Esophagus muscularis mucosa (tissue), 4 donors: ENCODE measurements around the gene VTN. TPM values are rescaled to one million over a fixed set of nuclear protein-coding genes. Genes with fewer than 3 reads are reported as not detected.

Source experiments
- DNase-seq: peaks from one replicate; pipeline ENCODE4 v3.0.0-alpha.2; 2017; ENCODE audit errors: extremely low spot score
- H3K27ac ChIP-seq, 4 donors: fragments of 200-600 bp; sonication (generic); replicated peaks in 1 of 4; 1 replicate in 3 of 4; 2 replicates in 1 of 4; pipeline ENCODE4 v1.5.1; 2016 to 2019; ENCODE audit warnings: mild to moderate bottlenecking in 1 of 4
- H3K27me3 ChIP-seq, 4 donors: fragments of 200-600 bp; sonication (generic); one replicate each; pipeline versions ENCODE4 v1.5.1 to v1.6.0; 2016 to 2019
- H3K36me3 ChIP-seq, 4 donors: fragments of 200-600 bp; sonication (generic); one replicate each; pipeline ENCODE4 v1.5.1; 2016 to 2019
- H3K4me1 ChIP-seq, 4 donors: fragments of 200-600 bp; sonication (generic); one replicate each; pipeline ENCODE4 v1.5.1; 2016 to 2019
- H3K4me3 ChIP-seq, 4 donors: fragments of 200-600 bp; sonication (generic); 1 replicate in 2 of 4; 2 replicates in 2 of 4; pipeline ENCODE4 v1.5.1; 2016 to 2019; ENCODE audit warnings: mild to moderate bottlenecking in 4 of 4, moderate library complexity in 1 of 4
- H3K9me3 ChIP-seq, 4 donors: fragments of 200-600 bp; sonication (generic); 1 replicate in 3 of 4; 2 replicates in 1 of 4; pipeline ENCODE4 v1.5.1; 2016 to 2019
- POLR2A ChIP-seq: fragments of 450-650 bp; IDR thresholded peaks from one replicate; pipeline ENCODE4 v1.6.1; 2017; ENCODE audit warnings: antibody characterized with exemption, moderate library complexity, mild to moderate bottlenecking, low read depth
- WGBS: methylation state at CpG from one replicate; pipeline ENCODE4 v1.1.5; 2018; 5-methylcytosine and 5-hydroxymethylcytosine counted together
- intact Hi-C: fragments of 100-400 bp; cut with DNase I; formaldehyde crosslinking; loops from one replicate; pipeline ENCODE4 v1.15.1; 2023
- total RNA-seq, 4 donors: library from RNA; depleted of rRNA; stranded (reverse); fragments of >200 nt; gene quantifications; one replicate each; pipeline versions ENCODE4 v1.1.0 to v1.2.1, GENCODE V29; 2016

The VTN gene
- total RNA-seq, 4 donors from 2014 or later = under 0.01 to 1.3 (median 0.58) TPM

DNA sequence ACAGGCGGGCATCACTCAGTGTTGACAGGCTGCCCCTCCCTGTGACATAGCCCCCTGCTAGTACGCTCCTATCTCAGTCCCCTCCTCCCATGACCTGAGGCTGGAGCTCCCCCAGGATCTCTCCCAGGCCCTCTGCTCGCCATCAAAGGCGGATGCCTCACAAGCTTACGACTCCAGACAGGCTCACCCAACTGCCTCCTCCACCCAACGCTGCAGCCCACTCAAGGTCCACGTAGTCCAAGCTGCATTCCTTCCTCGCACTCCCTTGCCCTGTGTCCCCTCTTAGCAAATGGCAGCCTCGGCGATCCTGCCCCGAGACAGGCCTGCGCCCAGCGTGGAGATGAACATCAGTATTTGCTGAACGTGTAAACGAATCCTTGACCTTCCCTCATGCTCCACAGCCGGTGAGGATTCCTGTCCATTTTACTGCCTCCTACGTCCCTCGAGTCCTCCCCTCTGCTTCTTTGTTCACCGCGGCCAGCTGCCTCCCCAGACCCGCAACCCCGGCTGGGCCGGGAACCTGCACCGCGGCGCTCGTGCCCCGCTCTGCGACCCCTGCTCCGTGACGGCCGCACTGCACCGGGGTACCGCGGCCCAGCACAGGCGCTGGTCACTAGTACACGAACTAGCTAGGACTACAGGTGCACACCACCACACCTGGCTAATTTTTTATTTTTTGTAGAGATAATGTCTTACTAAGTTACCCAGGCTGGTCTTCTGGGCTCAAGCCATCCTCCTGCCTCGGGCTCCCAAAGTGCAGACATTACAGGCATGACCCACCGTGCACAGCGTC lies 51.9 kb downstream of the VTN start:
- H3K27me3 ChIP-seq = no peaks in the 10 kb centered on the region
- no peak for TF ChIP-seq POLR2A
- H3K27ac ChIP-seq = peak overlapping the region in 3 of 4 donors; percentile 68 to 86 (median 81)
- intact Hi-C loops = no loop called here
- WGBS = 12% methylated on average over 36 of the region's 40 CpGs
- DNase-seq = no peak
- H3K4me3 ChIP-seq = peak overlapping the region; percentile 59 to 82 (median 66)
- no peaks in the 10 kb centered on the region for H3K9me3 ChIP-seq
- peaks cover 17 to 22% (median 20%) of the 10 kb centered on the region in 4 donors for H3K4me1 ChIP-seq
- H3K36me3 ChIP-seq = no peaks in the 10 kb centered on the region

Other genes with a start within 250 kb of the VTN start
- 10 to 100 TPM in 3 of 4 donors, 1 to 10 TPM in 1; 5.8 to 10.8 (median 10.1) TPM for gene TMEM97, start 51.1 kb downstream of the VTN start, total RNA-seq
- 10 to 100 TPM; 41.3 to 63.5 (median 47.0) TPM for gene IFT20, start 34.8 kb downstream of the VTN start, total RNA-seq
- 10 to 100 TPM; 23.7 to 43.8 (median 34.8) TPM for gene TNFAIP1, start 34.5 kb downstream of the VTN start, total RNA-seq
- gene POLDIP2, start 12.8 kb downstream of the VTN start, total RNA-seq = 10 to 100 TPM; 67.7 to 97.5 (median 81.4) TPM
- gene SEBOX, start 5.1 kb downstream of the VTN start, total RNA-seq = not detected
- gene SARM1, start 1.4 kb upstream of the VTN start, total RNA-seq = 10 to 100 TPM in 3 of 4 donors, 1 to 10 TPM in 1; 8.3 to 24.9 (median 13.8) TPM
- gene SLC46A1, start 35.9 kb upstream of the VTN start, total RNA-seq = 1 to 10 TPM; 4.6 to 9.6 (median 7.4) TPM
- gene SLC13A2, start 103.3 kb upstream of the VTN start, total RNA-seq = not detected
- gene FOXN1, start 136.0 kb upstream of the VTN start, total RNA-seq = not detected
- 10 to 100 TPM; 16.1 to 36.3 (median 23.2) TPM for gene UNC119, start 182.3 kb upstream of the VTN start, total RNA-seq
- 10 to 100 TPM; 41.9 to 55.5 (median 47.2) TPM for gene PIGS, start 201.2 kb upstream of the VTN start, total RNA-seq
- 10 to 100 TPM; 21.6 to 49.5 (median 27.5) TPM for gene ALDOC, start 206.6 kb upstream of the VTN start, total RNA-seq
- gene SPAG5, start 228.7 kb upstream of the VTN start, total RNA-seq = 1 to 10 TPM in 1 of 4 donors, under 1 TPM in 3; 0.83 to 1.7 (median 0.97) TPM
- gene RSKR, start 243.9 kb upstream of the VTN start, total RNA-seq = 1 to 10 TPM; 2.3 to 4.2 (median 4.1) TPM